ENCODE results near the gene RHO. TPM values are rescaled to one million over a fixed set of nuclear protein-coding genes. Genes with fewer than 3 reads are reported as not detected.
"Not testable (repeated sequence)": the region's sequence is repeated elsewhere in the genome, so short reads cannot be mapped to it uniquely, and the experiment has no call there.

The RHO gene
- polyA plus RNA-seq, 6 donors from 2014 or later: not detected

DNA sequence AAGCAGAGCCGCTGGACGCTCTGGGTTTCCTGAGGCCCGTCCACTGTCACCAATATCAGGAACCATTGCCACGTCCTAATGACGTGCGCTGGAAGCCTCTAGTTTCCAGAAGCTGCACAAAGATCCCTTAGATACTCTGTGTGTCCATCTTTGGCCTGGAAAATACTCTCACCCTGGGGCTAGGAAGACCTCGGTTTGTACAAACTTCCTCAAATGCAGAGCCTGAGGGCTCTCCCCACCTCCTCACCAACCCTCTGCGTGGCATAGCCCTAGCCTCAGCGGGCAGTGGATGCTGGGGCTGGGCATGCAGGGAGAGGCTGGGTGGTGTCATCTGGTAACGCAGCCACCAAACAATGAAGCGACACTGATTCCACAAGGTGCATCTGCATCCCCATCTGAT, 3.3 kb downstream of the RHO start:
- Mint-ChIP-seq H3K9me3 (no peaks in the 10 kb centered on the region), H3K27ac (no peak overlapping the region), H3K4me3 (no peak overlapping the region), H3K36me3 (no peaks in the 10 kb centered on the region), H3K4me1 (peaks cover 4 to 10% (median 8%) of the 10 kb centered on the region in 3 donors), H3K27me3 (peaks cover 0 to 9% (median 0%) of the 10 kb centered on the region in 3 donors)
- DNase-seq (no peak), ATAC-seq (ENCODE audit: low read depth in 2 of 2) (no peak)

DNA sequence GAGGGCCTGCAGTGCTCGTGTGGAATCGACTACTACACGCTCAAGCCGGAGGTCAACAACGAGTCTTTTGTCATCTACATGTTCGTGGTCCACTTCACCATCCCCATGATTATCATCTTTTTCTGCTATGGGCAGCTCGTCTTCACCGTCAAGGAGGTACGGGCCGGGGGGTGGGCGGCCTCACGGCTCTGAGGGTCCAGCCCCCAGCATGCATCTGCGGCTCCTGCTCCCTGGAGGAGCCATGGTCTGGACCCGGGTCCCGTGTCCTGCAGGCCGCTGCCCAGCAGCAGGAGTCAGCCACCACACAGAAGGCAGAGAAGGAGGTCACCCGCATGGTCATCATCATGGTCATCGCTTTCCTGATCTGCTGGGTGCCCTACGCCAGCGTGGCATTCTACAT, 3.8 kb downstream of the RHO start:
- no peaks in the 10 kb centered on the region for H3K9me3 Mint-ChIP-seq
- peaks cover 0 to 7% (median 6%) of the 10 kb centered on the region in 3 donors for H3K4me1 Mint-ChIP-seq
- no peak for DNase-seq
- H3K27ac Mint-ChIP-seq: no peak overlapping the region
- H3K36me3 Mint-ChIP-seq: no peaks in the 10 kb centered on the region
- peaks cover 0 to 9% (median 0%) of the 10 kb centered on the region in 3 donors for H3K27me3 Mint-ChIP-seq
- no peak for ATAC-seq (ENCODE audit: low read depth in 2 of 2)
- H3K4me3 Mint-ChIP-seq: no peak overlapping the region

DNA sequence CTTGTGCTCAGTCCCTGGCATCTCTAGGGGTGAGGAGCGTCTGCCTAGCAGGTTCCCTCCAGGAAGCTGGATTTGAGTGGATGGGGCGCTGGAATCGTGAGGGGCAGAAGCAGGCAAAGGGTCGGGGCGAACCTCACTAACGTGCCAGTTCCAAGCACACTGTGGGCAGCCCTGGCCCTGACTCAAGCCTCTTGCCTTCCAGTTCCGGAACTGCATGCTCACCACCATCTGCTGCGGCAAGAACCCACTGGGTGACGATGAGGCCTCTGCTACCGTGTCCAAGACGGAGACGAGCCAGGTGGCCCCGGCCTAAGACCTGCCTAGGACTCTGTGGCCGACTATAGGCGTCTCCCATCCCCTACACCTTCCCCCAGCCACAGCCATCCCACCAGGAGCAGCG, 5.0 kb downstream of the RHO start:
- Mint-ChIP-seq H3K27ac (no peak overlapping the region), H3K9me3 (no peaks in the 10 kb centered on the region), H3K27me3 (peaks cover 0 to 9% (median 0%) of the 10 kb centered on the region in 3 donors), H3K4me1 (no peaks in the 10 kb centered on the region), H3K4me3 (no peak overlapping the region), H3K36me3 (no peaks in the 10 kb centered on the region)
- ATAC-seq (ENCODE audit: low read depth in 2 of 2) (no peak), DNase-seq (no peak)

DNA sequence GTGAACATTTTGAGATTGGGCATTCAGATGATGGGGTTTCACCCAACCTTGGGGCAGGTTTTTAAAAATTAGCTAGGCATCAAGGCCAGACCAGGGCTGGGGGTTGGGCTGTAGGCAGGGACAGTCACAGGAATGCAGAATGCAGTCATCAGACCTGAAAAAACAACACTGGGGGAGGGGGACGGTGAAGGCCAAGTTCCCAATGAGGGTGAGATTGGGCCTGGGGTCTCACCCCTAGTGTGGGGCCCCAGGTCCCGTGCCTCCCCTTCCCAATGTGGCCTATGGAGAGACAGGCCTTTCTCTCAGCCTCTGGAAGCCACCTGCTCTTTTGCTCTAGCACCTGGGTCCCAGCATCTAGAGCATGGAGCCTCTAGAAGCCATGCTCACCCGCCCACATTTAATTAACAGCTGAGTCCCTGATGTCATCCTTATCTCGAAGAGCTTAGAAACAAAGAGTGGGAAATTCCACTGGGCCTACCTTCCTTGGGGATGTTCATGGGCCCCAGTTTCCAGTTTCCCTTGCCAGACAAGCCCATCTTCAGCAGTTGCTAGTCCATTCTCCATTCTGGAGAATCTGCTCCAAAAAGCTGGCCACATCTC, 6.1 kb downstream of the RHO start:
- H3K4me3 Mint-ChIP-seq: no peak overlapping the region
- no peaks in the 10 kb centered on the region for H3K36me3 Mint-ChIP-seq
- H3K27ac Mint-ChIP-seq: no peak overlapping the region
- ATAC-seq (ENCODE audit: low read depth in 2 of 2) (no peak), DNase-seq (no peak)
- H3K9me3 Mint-ChIP-seq: no peaks in the 10 kb centered on the region
- H3K27me3 Mint-ChIP-seq: peaks cover 0 to 9% (median 0%) of the 10 kb centered on the region in 3 donors
- H3K4me1 Mint-ChIP-seq: no peaks in the 10 kb centered on the region

DNA sequence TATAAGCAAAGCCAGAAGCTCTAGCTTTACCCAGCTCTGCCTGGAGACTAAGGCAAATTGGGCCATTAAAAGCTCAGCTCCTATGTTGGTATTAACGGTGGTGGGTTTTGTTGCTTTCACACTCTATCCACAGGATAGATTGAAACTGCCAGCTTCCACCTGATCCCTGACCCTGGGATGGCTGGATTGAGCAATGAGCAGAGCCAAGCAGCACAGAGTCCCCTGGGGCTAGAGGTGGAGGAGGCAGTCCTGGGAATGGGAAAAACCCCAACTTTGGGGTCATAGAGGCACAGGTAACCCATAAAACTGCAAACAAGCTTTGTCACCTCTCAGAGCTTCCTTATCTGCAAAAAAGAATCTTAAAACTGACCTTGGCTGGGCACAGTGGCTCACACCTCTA, 6.6 kb downstream of the RHO start:
- Mint-ChIP-seq H3K27me3 (peaks cover 0 to 9% (median 0%) of the 10 kb centered on the region in 3 donors), H3K4me1 (no peaks in the 10 kb centered on the region), H3K27ac (no peak overlapping the region), H3K36me3 (no peaks in the 10 kb centered on the region), H3K9me3 (no peaks in the 10 kb centered on the region), H3K4me3 (no peak overlapping the region)
- DNase-seq: no peak
- ATAC-seq (ENCODE audit: low read depth in 2 of 2): no peak

DNA sequence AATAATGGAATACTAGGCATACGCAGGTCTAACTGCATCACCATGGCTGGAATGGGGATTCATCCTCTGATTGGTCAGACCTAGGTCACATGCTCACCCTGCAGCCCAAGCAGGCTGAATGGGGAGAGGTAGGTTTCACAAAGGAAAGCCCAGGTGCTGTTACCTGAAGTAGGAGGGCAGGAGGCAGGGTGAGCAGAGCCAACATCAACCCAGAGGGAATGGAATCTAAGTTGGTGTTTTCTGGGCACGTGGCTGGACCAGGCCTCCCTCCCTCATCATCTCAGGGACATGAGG, 7.9 kb downstream of the RHO start:
- no peaks in the 10 kb centered on the region for H3K36me3 Mint-ChIP-seq
- no peaks in the 10 kb centered on the region for H3K9me3 Mint-ChIP-seq
- H3K27ac Mint-ChIP-seq: peak overlapping the region in 2 of 6 donors; percentile 33 to 76
- DNase-seq (no peak), ATAC-seq (ENCODE audit: low read depth in 2 of 2) (no peak)
- peaks cover 0 to 9% (median 0%) of the 10 kb centered on the region in 3 donors for H3K27me3 Mint-ChIP-seq
- no peaks in the 10 kb centered on the region for H3K4me1 Mint-ChIP-seq
- no peak overlapping the region for H3K4me3 Mint-ChIP-seq

DNA sequence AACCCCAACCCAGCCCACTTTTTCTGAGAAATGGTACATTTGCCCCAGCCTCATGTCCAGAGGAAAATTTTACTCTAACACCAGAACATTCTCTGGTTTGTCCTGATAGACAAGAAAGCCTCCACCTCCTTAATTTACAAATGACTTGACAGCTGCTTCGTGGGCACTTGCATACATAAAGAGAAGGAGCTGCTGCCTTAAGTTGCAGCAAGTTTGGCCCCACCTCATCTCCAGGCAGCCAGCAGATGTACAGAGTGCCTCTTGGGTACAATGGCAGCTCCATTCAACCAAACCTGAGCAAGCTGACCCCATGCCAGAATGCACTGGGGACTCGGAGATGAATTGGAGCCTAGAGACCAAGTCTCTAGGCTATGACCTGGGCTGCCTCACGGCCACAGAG, 8.4 kb downstream of the RHO start:
- Mint-ChIP-seq H3K36me3 (no peaks in the 10 kb centered on the region), H3K4me1 (no peaks in the 10 kb centered on the region), H3K4me3 (no peak overlapping the region), H3K27ac (peak overlapping the region in 1 of 6 donors; percentile 15), H3K9me3 (no peaks in the 10 kb centered on the region), H3K27me3 (peaks cover 0 to 8% (median 0%) of the 10 kb centered on the region in 3 donors)
- ATAC-seq (ENCODE audit: low read depth in 2 of 2) (no peak), DNase-seq (no peak)

DNA sequence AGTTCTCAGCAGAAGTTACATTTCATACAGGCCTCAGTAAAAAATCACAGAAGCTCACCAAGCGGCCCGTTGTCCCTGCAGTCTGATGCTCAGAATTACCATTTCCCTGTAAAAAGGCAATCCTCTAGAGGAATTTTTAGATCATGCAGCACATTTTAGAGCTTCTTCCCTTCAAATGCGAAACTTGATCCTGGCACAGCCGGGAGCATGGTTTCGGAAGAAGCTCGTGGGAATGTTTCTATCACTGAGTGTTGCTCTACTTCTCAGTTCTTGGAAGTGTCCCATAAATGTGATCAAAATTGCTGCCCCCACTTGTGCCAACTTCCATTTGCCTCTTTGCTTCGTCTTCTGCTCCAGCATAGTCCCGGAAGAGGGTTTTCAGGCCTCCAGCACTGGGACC, 10.8 kb downstream of the RHO start:
- Mint-ChIP-seq H3K27me3 (no peaks in the 10 kb centered on the region), H3K36me3 (no peaks in the 10 kb centered on the region), H3K9me3 (no peaks in the 10 kb centered on the region), H3K4me1 (peaks cover 0 to 4% (median 0%) of the 10 kb centered on the region in 3 donors), H3K4me3 (no peak overlapping the region), H3K27ac (peak overlapping the region in 1 of 6 donors; percentile 62)
- ATAC-seq (ENCODE audit: low read depth in 2 of 2): no peak
- no peak for DNase-seq

DNA sequence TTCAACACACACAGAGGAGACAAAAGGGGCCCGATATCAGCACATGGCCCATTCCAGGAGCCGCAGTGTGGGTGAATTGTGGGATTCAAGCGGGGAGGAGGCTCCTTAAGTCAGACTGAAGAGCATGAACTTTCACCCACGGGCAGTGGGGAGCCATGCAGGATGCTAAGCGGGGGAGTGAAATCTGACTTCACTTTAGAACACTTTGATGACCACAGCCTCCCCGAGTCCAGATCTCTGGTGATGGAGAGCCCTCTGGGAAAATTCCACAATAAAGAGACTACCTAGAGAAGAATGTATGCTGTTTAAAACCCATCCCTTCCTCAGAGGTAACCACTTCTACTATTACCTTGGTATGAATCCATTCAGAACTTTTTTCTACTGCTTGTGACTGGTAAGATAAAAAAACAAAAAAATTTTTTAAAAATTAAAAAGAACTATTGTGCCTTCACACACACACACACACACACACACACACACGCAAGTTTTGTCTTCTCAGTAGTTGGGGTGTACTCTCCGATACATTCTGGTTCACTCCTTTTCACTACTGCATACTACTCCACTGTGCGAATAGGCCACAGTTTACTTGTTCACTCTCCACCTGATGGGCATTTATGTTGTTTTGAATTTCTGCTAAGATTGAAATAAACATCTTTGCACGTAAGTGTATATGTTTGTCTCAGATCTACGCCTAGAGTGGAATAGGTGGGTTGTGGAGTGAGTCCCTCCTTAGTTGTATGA, 12.5 kb downstream of the RHO start:
- Mint-ChIP-seq H3K36me3 (no peaks in the 10 kb centered on the region), H3K27me3 (no peaks in the 10 kb centered on the region), H3K27ac (no peak overlapping the region), H3K4me1 (peaks cover 0 to 4% (median 0%) of the 10 kb centered on the region in 3 donors), H3K4me3 (no peak overlapping the region), H3K9me3 (no peaks in the 10 kb centered on the region)
- ATAC-seq (ENCODE audit: low read depth in 2 of 2): no peak
- DNase-seq: no peak

DNA sequence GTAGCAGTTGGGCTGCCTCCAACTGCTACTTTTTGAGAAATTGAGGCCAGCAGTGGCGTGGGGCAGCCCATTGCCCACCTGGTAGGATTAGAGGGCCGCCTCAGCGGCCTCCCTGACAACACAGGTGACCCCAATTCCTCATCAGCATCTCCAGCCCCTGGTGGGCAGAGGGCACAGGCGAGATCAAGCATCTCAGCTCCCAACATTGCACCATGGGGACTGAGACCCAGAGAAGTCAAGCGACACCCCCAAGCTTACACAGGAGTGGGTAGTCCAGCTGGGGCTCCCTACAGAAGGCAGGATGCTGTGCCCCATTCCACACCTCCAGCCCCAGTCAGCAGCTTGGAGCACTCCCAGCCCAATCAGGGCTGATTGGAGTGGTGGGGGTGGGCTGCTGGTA, 14.3 kb downstream of the RHO start:
- H3K4me1 Mint-ChIP-seq: peaks cover 0 to 4% (median 0%) of the 10 kb centered on the region in 3 donors

DNA sequence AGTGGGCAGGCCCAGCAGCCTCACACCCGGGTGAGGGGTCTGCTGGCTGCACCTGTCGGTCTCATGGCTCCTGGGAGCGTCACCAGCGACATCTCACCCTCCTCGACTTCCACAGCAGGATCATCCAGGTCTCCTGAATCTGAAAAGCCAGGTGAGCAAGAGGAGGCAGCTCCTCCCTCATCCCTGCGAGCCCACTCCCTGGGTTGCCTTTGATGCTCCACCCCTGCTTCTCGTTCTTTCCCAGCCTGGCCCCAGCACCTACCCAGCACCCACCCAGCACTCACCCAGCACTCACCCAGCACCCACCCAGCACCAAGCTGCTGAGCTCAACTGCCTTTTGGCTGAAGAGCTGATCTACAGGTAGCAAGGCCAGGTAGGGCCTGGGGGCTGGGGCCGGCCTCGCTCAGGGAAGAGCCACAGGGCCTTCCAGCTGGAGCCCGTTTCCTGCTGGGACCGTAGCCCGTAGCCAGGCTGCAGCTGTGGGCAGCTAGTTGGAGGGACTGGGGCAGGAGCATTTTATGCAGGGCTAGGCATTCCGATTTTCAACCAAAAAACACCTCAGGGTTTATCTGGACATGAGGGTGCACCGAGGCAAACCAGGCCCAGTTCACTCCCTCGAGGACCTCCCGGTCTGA, 14.8 kb downstream of the RHO start, which contains the start of gene H1-8:
Gene H1-8 (plus strand): TSS at position 20 of the 635 bp plus-strand sequence. CDS start 44 bp downstream, at position 64.
- no peak within 1 kb of the TSS for H3K4me3 Mint-ChIP-seq
- peaks cover 0 to 2% (median 2%) of the 10 kb centered on the region in 3 donors for H3K27me3 Mint-ChIP-seq
- DNase-seq: no peak
- no peak for ATAC-seq (ENCODE audit: low read depth in 2 of 2)
- no peaks in the 10 kb centered on the region for H3K9me3 Mint-ChIP-seq
- no peaks in the 10 kb centered on the region for H3K36me3 Mint-ChIP-seq
- H3K27ac Mint-ChIP-seq: peak within 1 kb of the TSS in 1 of 6 donors; percentile 82
- H3K4me1 Mint-ChIP-seq: peaks cover 0 to 4% (median 0%) of the 10 kb centered on the region in 3 donors

More for the DNA sequence above, 14.3 kb downstream of the RHO start:
- H3K27ac Mint-ChIP-seq: no peak overlapping the region
- ATAC-seq (ENCODE audit: low read depth in 2 of 2) (no peak), DNase-seq (no peak)
- no peaks in the 10 kb centered on the region for H3K9me3 Mint-ChIP-seq
- H3K27me3 Mint-ChIP-seq: no peaks in the 10 kb centered on the region
- H3K4me3 Mint-ChIP-seq: no peak overlapping the region
- H3K36me3 Mint-ChIP-seq: no peaks in the 10 kb centered on the region

DNA sequence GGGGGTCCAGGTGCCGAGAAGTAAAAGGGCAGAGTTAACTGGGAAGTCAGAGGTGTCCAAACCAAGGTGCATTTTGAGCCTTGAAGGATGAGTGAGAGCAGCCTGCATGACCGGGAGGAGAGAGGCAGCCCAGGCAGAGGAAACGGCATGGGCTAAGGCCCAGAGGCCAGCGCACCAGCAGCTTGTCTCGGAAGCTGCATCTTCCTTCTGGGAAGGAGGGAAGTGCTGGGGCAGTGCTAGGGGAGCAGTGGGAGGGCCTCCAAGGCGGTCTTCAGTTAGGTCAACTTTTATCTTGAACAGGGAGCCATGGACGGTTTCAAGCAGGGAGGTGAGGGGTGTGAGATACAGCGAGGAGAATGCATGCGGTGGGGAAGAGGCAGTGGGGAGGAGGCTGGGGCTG, 15.6 kb downstream of the RHO start:
- Mint-ChIP-seq H3K9me3 (no peaks in the 10 kb centered on the region), H3K4me1 (peaks cover 0 to 4% (median 0%) of the 10 kb centered on the region in 3 donors), H3K4me3 (no peak overlapping the region), H3K36me3 (no peaks in the 10 kb centered on the region), H3K27ac (peak overlapping the region in 1 of 6 donors; percentile 82), H3K27me3 (peaks cover 0 to 7% (median 6%) of the 10 kb centered on the region in 3 donors)
- ATAC-seq (ENCODE audit: low read depth in 2 of 2) (no peak), DNase-seq (no peak)

DNA sequence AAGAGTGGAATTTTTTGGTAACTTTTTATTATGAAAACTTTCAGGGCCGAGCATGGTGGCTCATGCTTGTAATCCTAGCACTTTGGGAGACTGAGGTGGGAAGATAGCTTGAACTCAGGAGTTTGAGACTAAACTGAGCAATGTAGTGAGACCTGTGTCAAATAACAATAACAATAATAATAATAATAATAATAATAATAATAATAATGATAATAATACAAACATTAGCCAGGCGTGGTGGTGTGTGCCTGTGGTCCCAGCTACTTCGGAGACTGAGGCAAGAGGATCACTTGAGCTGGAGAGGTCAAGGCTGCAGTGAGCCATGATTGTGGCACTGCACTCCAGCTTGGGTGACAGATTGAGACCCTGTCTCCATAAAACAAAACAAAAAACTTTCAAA, 17.5 kb downstream of the RHO start:
- not testable (repeated sequence) for DNase-seq; H3K9me3 Mint-ChIP-seq; H3K4me3 Mint-ChIP-seq; H3K36me3 Mint-ChIP-seq; ATAC-seq (ENCODE audit: low read depth in 2 of 2); H3K27ac Mint-ChIP-seq; H3K27me3 Mint-ChIP-seq; H3K4me1 Mint-ChIP-seq

DNA sequence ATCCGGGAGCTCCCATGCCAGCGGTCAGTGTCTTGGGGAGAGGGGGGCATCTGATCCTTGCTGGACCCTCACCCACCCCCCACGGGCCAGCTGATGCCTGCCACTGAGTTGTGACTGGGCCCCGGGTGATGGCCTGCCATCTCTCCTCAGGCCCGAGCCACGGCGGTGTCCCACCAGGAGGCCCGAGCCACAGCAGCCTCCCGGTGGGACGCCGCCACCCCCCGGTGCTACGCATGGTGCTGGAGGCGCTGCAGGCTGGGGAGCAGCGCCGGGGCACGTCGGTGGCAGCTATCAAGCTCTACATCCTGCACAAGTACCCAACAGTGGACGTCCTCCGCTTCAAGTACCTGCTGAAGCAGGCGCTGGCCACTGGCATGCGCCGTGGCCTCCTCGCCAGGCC, 18.8 kb downstream of the RHO start:
- no peak overlapping the region for H3K4me3 Mint-ChIP-seq
- H3K36me3 Mint-ChIP-seq: no peaks in the 10 kb centered on the region
- no peak for ATAC-seq (ENCODE audit: low read depth in 2 of 2)
- H3K27ac Mint-ChIP-seq: no peak overlapping the region
- DNase-seq: no peak
- H3K9me3 Mint-ChIP-seq: no peaks in the 10 kb centered on the region
- peaks cover 0 to 7% (median 6%) of the 10 kb centered on the region in 3 donors for H3K27me3 Mint-ChIP-seq
- peaks cover 0 to 4% (median 0%) of the 10 kb centered on the region in 3 donors for H3K4me1 Mint-ChIP-seq

All from naive B cell (primary cell).